Ishikawa (cell line): Measurements from ENCODE around the gene DNAJA4.
A peak's percentile ranks its signal among the peaks of the same experiment; 100 is the strongest.

Source experiments
- EP300 ChIP-seq: IDR thresholded peaks from 2 replicates; pipeline ENCODE4 v1.6.1; 2012; ENCODE audit warnings: borderline replicate concordance
- FOXM1 ChIP-seq: IDR thresholded peaks from 2 replicates; pipeline ENCODE4 v1.6.1; 2012; ENCODE audit warnings: low read depth, borderline replicate concordance
- NFIC ChIP-seq: IDR thresholded peaks from 2 replicates; pipeline ENCODE4 v1.6.1; 2012
- RAD21 ChIP-seq: IDR thresholded peaks from 2 replicates; pipeline ENCODE4 v1.6.1; 2012; ENCODE audit warnings: low read depth
- REST ChIP-seq: IDR thresholded peaks from 2 replicates; pipeline ENCODE4 v1.6.1; 2012; ENCODE audit warnings: low read depth, mild to moderate bottlenecking
- TAF1 ChIP-seq: IDR thresholded peaks from 2 replicates; pipeline ENCODE4 v1.6.1; 2012; ENCODE audit warnings: low read depth, mild to moderate bottlenecking

GRCh38 chr15:78317145-78317836, 52.9 kb downstream of the DNAJA4 start:
- TF ChIP-seq TAF1, result no peak
- TF ChIP-seq RAD21, result peak; percentile 8; the same call in 1 of the 2 replicates
- no peak for TF ChIP-seq REST
- TF ChIP-seq EP300, result no peak
- TF ChIP-seq NFIC, result no peak
- TF ChIP-seq FOXM1, result no peak
